ENCODE measurements around the gene SMC1B.

GRCh38 chr22:45340323-45340722, 73.1 kb downstream of the SMC1B start:
- TF ChIP-seq POLR2A (IDR thresholded peaks at IDR 0.05) (no peak), CTCF (IDR thresholded peaks at IDR 0.05 in 8 of 11, conservative IDR thresholded peaks at IDR 0.05 in 3 of 11) (no peak)

Measured in spleen (tissue), 7 donors.